Activated CD4-positive, alpha-beta memory T cell treated with anti-CD3 and anti-CD28 coated beads, Interleukin-2, amount 10 ng/mL, durations not matched to agents 7 days and 5 days (primary cell): ENCODE measurements around the gene LLGL2. TPM values are rescaled to one million over a fixed set of nuclear protein-coding genes. Genes with fewer than 3 reads are reported as not detected.
"Not testable (repeated sequence)": the region's sequence is repeated elsewhere in the genome, so short reads cannot be mapped to it uniquely, and the experiment has no call there.

ENCODE experiments used
- CTCF ChIA-PET: fragments of 350-600 bp; sonication (Branson Sonifier 250); formaldehyde crosslinking; loops from one replicate; lab custom pipeline; 2021; ENCODE audit warnings: antibody characterized with exemption, inconsistent platforms; lab: Charles Lee
- POLR2A ChIA-PET: fragments of 350-600 bp; sonication (Branson Sonifier 250); formaldehyde crosslinking; loops from one replicate; lab custom pipeline; 2021; ENCODE audit warnings: antibody characterized with exemption; lab: Charles Lee
- DNase-seq: peaks from one replicate; pipeline ENCODE4 v3.0.0-alpha.2; 2020
- H3K27ac Mint-ChIP-seq: one replicate; pipeline ENCODE4 v1.8.0; 2021; ENCODE audit warnings: mild to moderate bottlenecking, mixed read lengths
- H3K27me3 Mint-ChIP-seq: one replicate; pipeline ENCODE4 v1.8.0; 2021; ENCODE audit warnings: mixed read lengths
- H3K36me3 Mint-ChIP-seq: one replicate; pipeline ENCODE4 v1.8.0; 2021; ENCODE audit warnings: low read depth, mixed read lengths
- H3K4me1 Mint-ChIP-seq: one replicate; pipeline ENCODE4 v1.8.0; 2021; ENCODE audit warnings: mixed read lengths
- H3K4me3 Mint-ChIP-seq: one replicate; pipeline ENCODE4 v1.8.0; 2021; ENCODE audit warnings: mild to moderate bottlenecking, mixed read lengths
- H3K9me3 Mint-ChIP-seq: one replicate; pipeline ENCODE4 v1.8.0; 2021; ENCODE audit warnings: mixed read lengths
- total RNA-seq, 2 experiments: library from RNA; stranded (reverse); gene quantifications; one replicate each; pipeline ENCODE4 v1.2.3, GENCODE V29; 2021

The LLGL2 gene
- 10 to 100 TPM; 25.9 to 27.8 TPM for total RNA-seq

DNA sequence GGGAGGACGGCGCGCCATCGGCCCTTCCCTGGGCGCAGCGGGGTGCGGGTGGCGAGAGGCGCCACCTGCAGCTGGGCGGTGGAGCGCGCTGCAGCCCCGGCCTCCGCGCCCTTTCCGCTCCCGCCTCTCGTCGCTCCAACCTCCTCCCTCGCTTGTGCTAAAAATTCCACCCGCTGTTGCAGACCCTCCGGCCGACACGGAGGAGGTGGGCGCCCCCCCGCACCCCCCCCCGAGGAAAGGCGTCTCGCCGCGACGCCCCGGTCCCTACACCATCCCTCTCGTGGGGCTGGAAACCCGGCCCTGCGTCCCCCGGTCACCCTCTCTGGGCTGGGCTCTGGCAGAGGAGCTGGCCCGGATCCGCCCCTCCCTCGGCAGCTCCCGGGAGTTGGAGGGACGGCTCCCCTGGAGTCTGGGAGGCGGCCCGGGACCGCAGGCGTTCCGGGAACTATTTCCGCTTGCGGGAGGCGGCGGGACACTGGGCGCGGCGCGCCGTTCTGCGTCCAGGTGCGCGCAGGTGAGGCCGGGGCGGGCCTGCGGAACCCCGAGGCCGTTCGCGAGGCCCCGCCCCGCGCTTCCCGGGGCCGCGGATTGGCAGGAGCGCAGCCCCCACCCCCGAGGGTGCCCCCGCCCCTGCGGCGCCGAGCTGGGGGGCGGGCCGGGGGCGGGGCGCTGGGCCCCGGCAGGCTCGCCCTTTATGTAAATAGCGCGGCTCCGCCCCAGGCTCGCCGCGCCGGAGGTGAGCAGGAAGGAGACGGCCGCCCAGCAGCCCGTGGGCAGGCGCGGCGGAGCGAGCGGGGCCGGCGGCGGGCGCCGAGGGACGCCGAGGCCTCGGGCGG lies at the start of gene LLGL2:
TSS of gene LLGL2 (plus strand) at position 728 of the 836 bp plus-strand sequence. CDS start 17,730 bp downstream, outside the sequence.
- peaks cover 25% of the 10 kb centered on the region for H3K36me3 Mint-ChIP-seq
- H3K4me3 Mint-ChIP-seq, result peak within 1 kb of the TSS; percentile 72
- no peaks in the 10 kb centered on the region for H3K9me3 Mint-ChIP-seq
- POLR2A ChIA-PET, result interaction anchor here (0.9 to 3.5 kb wide), 5 partner anchors 8 to 120 kb away, joined by 3 to 29 read pairs (median 5); partner anchors contain the start of genes GRB2 and TSEN54
- peaks cover 19% of the 10 kb centered on the region for H3K4me1 Mint-ChIP-seq
- peak within 1 kb of the TSS; percentile 52 for H3K27ac Mint-ChIP-seq
- CTCF ChIA-PET, result interaction anchor here (0.6 to 3.6 kb wide), 8 partner anchors 9 to 570 kb away, joined by 3 to 17 read pairs (median 4); partner anchors contain the start of genes TMEM94 and TSEN54
- peak; percentile 87 for DNase-seq
- H3K27me3 Mint-ChIP-seq, result peaks cover 4% of the 10 kb centered on the region

DNA sequence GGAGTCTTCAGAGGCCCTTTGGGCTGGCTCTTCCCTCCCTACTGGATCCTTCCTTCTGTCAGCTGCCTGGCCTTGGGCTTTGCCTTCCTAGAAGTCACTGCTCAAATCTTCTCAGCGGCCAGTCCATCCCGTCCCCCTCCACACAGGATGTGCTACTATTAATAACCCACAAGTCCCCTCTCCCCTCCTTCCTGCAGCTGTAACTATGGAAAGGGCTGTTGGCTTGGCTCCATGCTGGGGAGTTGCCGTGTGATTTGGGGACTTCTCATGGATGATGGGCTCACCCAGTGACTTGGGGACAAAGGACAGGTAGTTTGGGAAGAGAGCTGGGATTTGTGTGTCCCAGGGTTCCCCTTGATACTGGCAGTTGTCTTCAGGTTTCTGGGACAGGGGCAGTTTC lies 49.6 kb upstream of the LLGL2 start:
- H3K27ac Mint-ChIP-seq, result no peak overlapping the region
- peaks cover 15% of the 10 kb centered on the region for H3K36me3 Mint-ChIP-seq
- no peak overlapping the region for H3K4me3 Mint-ChIP-seq
- no peaks in the 10 kb centered on the region for H3K9me3 Mint-ChIP-seq
- POLR2A ChIA-PET, result no interaction called here
- CTCF ChIA-PET, result no interaction called here
- no peak for DNase-seq
- H3K27me3 Mint-ChIP-seq, result no peaks in the 10 kb centered on the region
- H3K4me1 Mint-ChIP-seq, result no peaks in the 10 kb centered on the region

DNA sequence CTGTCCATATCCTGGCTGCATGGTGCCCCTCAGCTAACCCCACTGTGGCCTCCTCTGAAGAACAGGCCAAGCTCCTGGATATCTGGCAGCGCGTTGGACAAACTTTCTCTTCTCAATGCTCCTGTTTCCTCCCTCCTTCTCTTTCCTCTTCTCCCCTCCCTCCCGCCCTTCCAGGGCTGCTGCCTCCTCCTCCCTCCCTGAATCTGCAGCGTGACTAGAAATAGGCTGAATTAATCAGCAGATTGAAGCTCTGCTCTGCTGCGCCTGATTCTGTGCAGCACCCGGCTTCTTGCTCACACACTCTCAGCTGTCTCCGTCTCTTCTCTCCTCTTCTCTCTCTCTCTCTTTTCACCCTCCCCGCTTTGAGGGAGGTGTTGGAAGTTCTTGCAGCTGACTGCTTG lies 49.2 kb upstream of the LLGL2 start:
- CTCF ChIA-PET, result no interaction called here
- Mint-ChIP-seq H3K27ac (no peak overlapping the region), H3K27me3 (no peaks in the 10 kb centered on the region), H3K9me3 (no peaks in the 10 kb centered on the region), H3K36me3 (peaks cover 15% of the 10 kb centered on the region), H3K4me1 (no peaks in the 10 kb centered on the region), H3K4me3 (no peak overlapping the region)
- no peak for DNase-seq
- POLR2A ChIA-PET, result no interaction called here

GRCh38 chr17:75476752-75477489 lies 48.6 kb upstream of the LLGL2 start:
- no peaks in the 10 kb centered on the region for H3K9me3 Mint-ChIP-seq
- DNase-seq, result no peak
- POLR2A ChIA-PET, result interaction anchor here (1.0 to 1.3 kb wide), 2 partner anchors 8 to 20 kb away, joined by 3 read pairs; partner anchors contain the start of gene TMEM94
- CTCF ChIA-PET, result no interaction called here
- H3K4me3 Mint-ChIP-seq, result no peak overlapping the region
- H3K36me3 Mint-ChIP-seq, result peaks cover 12% of the 10 kb centered on the region
- no peaks in the 10 kb centered on the region for H3K27me3 Mint-ChIP-seq
- no peaks in the 10 kb centered on the region for H3K4me1 Mint-ChIP-seq
- no peak overlapping the region for H3K27ac Mint-ChIP-seq

GRCh38 chr17:75477490-75477862 lies 48.0 kb upstream of the LLGL2 start:
- not testable (repeated sequence) for H3K36me3 Mint-ChIP-seq, H3K4me3 Mint-ChIP-seq, H3K27ac Mint-ChIP-seq, H3K27me3 Mint-ChIP-seq, H3K4me1 Mint-ChIP-seq, DNase-seq, H3K9me3 Mint-ChIP-seq
- POLR2A ChIA-PET, result interaction anchor here (1.0 to 1.3 kb wide), 2 partner anchors 9 to 21 kb away, joined by 3 read pairs; partner anchors contain the start of gene TMEM94
- CTCF ChIA-PET, result interaction anchor here (0.6 kb wide), 1 partner anchor 17 kb away, joined by 3 read pairs; no protein-coding TSS in a partner anchor

GRCh38 chr17:75478508-75478907 lies 47.0 kb upstream of the LLGL2 start:
- H3K27ac Mint-ChIP-seq, result no peak overlapping the region
- no peaks in the 10 kb centered on the region for H3K36me3 Mint-ChIP-seq
- no peak overlapping the region for H3K4me3 Mint-ChIP-seq
- H3K9me3 Mint-ChIP-seq, result no peaks in the 10 kb centered on the region
- POLR2A ChIA-PET, result no interaction called here
- H3K4me1 Mint-ChIP-seq, result no peaks in the 10 kb centered on the region
- no peaks in the 10 kb centered on the region for H3K27me3 Mint-ChIP-seq
- CTCF ChIA-PET, result no interaction called here
- DNase-seq, result no peak

GRCh38 chr17:75480281-75480680 lies 45.2 kb upstream of the LLGL2 start:
- no peaks in the 10 kb centered on the region for H3K36me3 Mint-ChIP-seq
- no peak overlapping the region for H3K4me3 Mint-ChIP-seq
- POLR2A ChIA-PET, result interaction anchor here (1.3 kb wide), 1 partner anchor 24 kb away, joined by 7 read pairs; the partner anchor contains the start of gene TMEM94
- no peaks in the 10 kb centered on the region for H3K27me3 Mint-ChIP-seq
- H3K27ac Mint-ChIP-seq, result no peak overlapping the region
- no peaks in the 10 kb centered on the region for H3K9me3 Mint-ChIP-seq
- no peak for DNase-seq
- CTCF ChIA-PET, result no interaction called here
- no peaks in the 10 kb centered on the region for H3K4me1 Mint-ChIP-seq

DNA sequence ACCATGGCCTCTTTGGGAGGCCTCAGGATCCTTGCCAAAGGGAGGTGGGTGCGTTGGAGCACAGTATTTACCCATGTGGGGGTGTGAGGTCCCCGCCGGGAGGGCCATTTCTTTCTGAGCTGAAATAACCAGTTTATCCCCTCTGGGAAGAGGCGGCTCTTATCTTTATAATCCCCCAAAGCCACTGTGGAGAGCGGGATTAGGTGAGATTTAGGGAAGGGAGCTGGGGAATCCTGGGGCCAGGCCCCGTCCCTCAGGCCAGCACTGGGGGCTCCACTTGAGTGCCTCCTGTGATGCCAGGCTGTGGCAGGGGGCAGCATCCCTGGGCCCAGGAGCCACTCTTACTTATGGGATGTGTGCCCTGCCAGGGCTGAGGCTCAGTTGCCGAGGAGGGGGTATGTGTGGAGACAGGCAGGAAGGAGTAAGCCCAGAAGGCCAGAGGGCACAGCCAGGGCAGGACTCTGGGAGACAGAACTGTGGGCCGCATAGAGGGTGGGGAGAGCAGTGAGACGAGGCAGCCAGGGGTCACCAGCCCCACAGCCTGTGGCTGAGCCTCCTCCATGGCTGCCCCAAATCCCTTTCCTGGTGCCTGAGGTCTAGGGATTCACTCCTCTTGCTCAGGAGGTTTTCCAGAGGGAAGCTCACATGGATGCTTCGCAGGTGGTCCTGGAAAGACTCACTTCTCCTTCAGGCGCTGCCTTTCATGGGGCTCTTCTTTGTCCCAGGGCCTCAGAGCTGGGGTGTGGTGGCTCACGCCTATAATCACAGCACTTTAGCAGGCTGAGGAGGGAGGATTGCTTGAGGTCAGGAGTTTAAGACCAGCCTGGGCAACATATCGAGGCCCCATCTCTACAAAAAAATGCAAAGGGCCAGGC lies 44.1 kb upstream of the LLGL2 start:
- CTCF ChIA-PET, result no interaction called here
- Mint-ChIP-seq H3K27ac (no peak overlapping the region), H3K4me3 (no peak overlapping the region), H3K36me3 (peaks cover 4% of the 10 kb centered on the region), H3K4me1 (peaks cover 2% of the 10 kb centered on the region), H3K27me3 (no peaks in the 10 kb centered on the region), H3K9me3 (no peaks in the 10 kb centered on the region)
- POLR2A ChIA-PET, result interaction anchor here (1.3 kb wide), 1 partner anchor 26 kb away, joined by 7 read pairs; the partner anchor contains the start of gene TMEM94
- DNase-seq, result no peak

- POLR2A ChIA-PET, result interaction anchor here (0.9 kb wide), 1 partner anchor 19 kb away, joined by 3 read pairs; no protein-coding TSS in a partner anchor
Observed at GRCh38 chr17:75482098-75482942, 43.2 kb upstream of the LLGL2 start.

DNA sequence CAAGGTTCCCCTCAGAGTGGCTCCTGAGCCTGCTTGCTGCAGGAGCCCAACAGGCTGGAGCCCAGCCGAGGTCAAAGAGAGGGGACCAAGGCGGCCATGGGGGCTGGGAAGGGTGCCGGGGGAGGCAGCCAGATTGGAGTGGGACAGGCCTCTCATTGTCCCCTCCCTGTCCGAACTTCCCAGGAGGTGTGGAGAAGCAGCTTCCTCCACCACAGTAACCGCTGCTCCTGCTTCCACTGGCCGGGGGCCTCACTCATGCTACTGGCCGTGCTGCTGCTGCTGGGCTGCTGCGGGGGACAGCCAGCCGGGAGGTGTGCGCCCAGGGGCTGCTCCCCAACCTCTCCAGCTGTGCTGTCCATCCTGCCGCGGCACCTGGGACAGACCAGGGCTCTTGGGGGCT lies 39.8 kb upstream of the LLGL2 start:
- CTCF ChIA-PET, result no interaction called here
- Mint-ChIP-seq H3K4me1 (peaks cover 23% of the 10 kb centered on the region), H3K27me3 (no peaks in the 10 kb centered on the region), H3K36me3 (peaks cover 8% of the 10 kb centered on the region), H3K27ac (no peak overlapping the region), H3K9me3 (no peaks in the 10 kb centered on the region), H3K4me3 (no peak overlapping the region)
- POLR2A ChIA-PET, result interaction anchor here (1.2 kb wide), 1 partner anchor 30 kb away, joined by 4 read pairs; no protein-coding TSS in a partner anchor
- no peak for DNase-seq

More at GRCh38 chr17:75482098-75482942, 43.2 kb upstream of the LLGL2 start:
- peaks cover 6% of the 10 kb centered on the region for H3K36me3 Mint-ChIP-seq
- no peak for DNase-seq
- CTCF ChIA-PET, result no interaction called here
- H3K27ac Mint-ChIP-seq, result no peak overlapping the region
- no peaks in the 10 kb centered on the region for H3K27me3 Mint-ChIP-seq
- H3K4me3 Mint-ChIP-seq, result no peak overlapping the region
- no peaks in the 10 kb centered on the region for H3K9me3 Mint-ChIP-seq
- H3K4me1 Mint-ChIP-seq, result peaks cover 11% of the 10 kb centered on the region

GRCh38 chr17:75486151-75486550 lies 39.3 kb upstream of the LLGL2 start:
- Mint-ChIP-seq H3K4me3 (no peak overlapping the region), H3K9me3 (no peaks in the 10 kb centered on the region), H3K4me1 (peaks cover 23% of the 10 kb centered on the region), H3K27me3 (no peaks in the 10 kb centered on the region), H3K27ac (peak overlapping the region; percentile 87), H3K36me3 (peaks cover 8% of the 10 kb centered on the region)
- ChIA-PET CTCF (no interaction called here), POLR2A (interaction anchor here (1.2 kb wide), 1 partner anchor 30 kb away, joined by 4 read pairs; no protein-coding TSS in a partner anchor)
- no peak for DNase-seq
